ENCODE data around the gene MRPL46.

MRPL46 gene

DNA sequence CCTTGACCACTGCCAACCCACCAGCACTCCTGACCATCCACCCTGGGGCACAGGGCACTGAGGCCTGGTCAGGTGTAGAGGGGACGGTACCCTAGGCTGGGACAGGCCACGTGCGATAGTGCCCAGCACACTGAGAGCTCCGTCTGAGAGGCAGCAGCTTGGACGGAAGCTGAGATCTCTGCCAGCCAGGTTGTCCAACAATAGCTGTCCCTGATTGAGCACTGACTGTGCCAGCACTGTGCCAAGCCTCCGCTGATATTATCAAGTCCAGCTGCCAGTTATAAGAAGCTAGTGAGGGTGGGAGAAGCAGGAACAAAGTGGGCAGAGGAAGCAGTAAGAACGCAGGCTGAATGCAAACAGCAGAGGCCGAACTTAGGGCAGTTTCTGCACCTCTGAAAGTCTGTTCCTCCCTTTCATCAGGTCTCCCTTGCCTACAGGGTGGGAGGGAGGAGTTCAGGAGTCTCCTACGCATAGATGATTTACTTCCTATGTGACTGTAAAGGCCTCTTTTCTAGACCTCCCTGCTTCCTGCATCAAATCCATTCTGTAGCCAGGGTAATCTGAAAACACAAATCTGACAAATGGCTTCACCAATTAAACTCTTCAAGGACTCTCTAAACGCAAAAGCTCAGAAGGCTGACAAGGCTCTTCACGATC is 30.0 kb upstream of the MRPL46 start:
- DNase-seq (ENCODE audit: low read depth): no peak
- no peak for TF ChIP-seq CTCF (IDR thresholded peaks at IDR 0.05; ENCODE audit: low read depth, low read length)
- no peak for TF ChIP-seq MAX (IDR thresholded peaks at IDR 0.05; ENCODE audit: low read depth, low read length)
- TF ChIP-seq MYC (IDR thresholded peaks at IDR 0.05; ENCODE audit: low read depth, low read length): no peak
- TF ChIP-seq POLR2A (IDR thresholded peaks at IDR 0.05; ENCODE audit: extremely low read depth, insufficient read length): no peak
- H3K4me3 ChIP-seq (ENCODE audit: low read depth, low read length): no peak overlapping the region

DNA sequence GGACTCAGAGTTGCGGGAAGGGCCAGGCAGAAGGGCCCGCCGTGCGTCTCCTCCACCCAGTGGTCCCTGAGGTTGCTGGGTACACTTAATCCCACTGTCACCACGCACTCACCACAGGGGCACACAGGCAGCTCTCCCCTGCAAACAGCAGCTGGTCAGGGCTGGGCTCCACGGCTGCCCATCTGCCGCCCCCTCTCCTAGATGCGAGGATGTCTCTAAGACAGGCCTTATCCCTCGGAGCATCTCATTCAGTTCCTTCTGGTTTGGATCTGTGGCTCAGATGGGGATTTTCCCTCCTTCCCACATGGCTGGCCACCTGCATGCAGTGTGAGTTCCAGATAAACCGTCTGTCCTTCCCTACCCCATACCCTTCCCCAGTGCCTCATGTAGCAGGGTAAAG is 26.7 kb upstream of the MRPL46 start:
- no peak overlapping the region for H3K4me3 ChIP-seq (ENCODE audit: low read depth, low read length)
- DNase-seq (ENCODE audit: low read depth): no peak
- TF ChIP-seq MYC (IDR thresholded peaks at IDR 0.05; ENCODE audit: low read depth, low read length): no peak

GRCh38 chr15:88491158-88491557 is 24.0 kb upstream of the MRPL46 start:
- no peak overlapping the region for H3K4me3 ChIP-seq (ENCODE audit: low read depth, low read length)
- TF ChIP-seq POLR2A (IDR thresholded peaks at IDR 0.05; ENCODE audit: extremely low read depth, insufficient read length): no peak
- TF ChIP-seq CTCF (IDR thresholded peaks at IDR 0.05; ENCODE audit: low read depth, low read length): no peak
- TF ChIP-seq MYC (IDR thresholded peaks at IDR 0.05; ENCODE audit: low read depth, low read length): no peak
- DNase-seq (ENCODE audit: low read depth): no peak

DNA sequence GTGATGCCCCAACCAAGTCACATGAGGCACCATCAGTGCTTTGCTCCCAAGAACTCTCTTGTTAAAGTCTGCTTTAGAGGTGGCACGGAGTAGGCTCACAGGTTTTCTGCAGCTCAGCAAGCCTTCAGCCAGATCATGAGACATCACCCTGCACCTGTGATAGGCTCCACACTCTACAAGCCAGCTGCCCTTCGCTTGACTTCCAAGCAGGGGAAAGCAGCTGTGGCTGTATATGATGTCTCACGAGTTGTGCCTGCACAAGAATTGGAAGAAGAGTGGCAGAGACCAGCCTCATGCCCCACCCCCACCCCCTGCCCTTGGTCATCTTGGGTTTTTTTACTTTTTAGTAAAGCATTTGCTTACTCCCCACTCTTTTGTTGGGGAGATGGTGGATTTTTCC is 22.8 kb upstream of the MRPL46 start:
- H3K4me3 ChIP-seq (ENCODE audit: low read depth, low read length): no peak overlapping the region
- DNase-seq (ENCODE audit: low read depth): no peak
- TF ChIP-seq CTCF (IDR thresholded peaks at IDR 0.05; ENCODE audit: low read depth, low read length) (no peak), MYC (IDR thresholded peaks at IDR 0.05; ENCODE audit: low read depth, low read length) (no peak), POLR2A (IDR thresholded peaks at IDR 0.05; ENCODE audit: extremely low read depth, insufficient read length) (no peak), MAX (IDR thresholded peaks at IDR 0.05; ENCODE audit: low read depth, low read length) (no peak)

DNA sequence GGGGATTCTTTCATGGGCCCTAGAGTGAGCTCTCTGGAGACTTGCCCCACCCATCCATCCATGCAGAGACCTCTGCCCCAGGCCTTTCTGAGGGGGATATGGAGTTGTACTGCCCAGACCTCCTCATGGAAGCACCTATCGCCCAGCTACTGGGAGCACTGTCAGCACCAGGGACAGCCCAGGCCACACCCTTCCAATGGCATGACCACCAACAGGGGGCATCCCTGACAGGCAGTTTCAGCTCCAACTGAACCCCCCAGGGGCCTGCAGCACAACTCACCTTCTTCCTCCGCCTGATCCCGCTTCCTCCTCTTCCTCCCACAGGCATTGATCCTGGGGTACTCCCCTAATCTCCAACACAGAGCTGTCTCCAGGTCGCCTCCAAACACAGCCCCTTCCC is 22.1 kb upstream of the MRPL46 start:
- no peak overlapping the region for H3K4me3 ChIP-seq (ENCODE audit: low read depth, low read length)
- TF ChIP-seq MAX (IDR thresholded peaks at IDR 0.05; ENCODE audit: low read depth, low read length) (no peak), CTCF (IDR thresholded peaks at IDR 0.05; ENCODE audit: low read depth, low read length) (peak; percentile 15)
- no peak for DNase-seq (ENCODE audit: low read depth)

- TF ChIP-seq CTCF (IDR thresholded peaks at IDR 0.05; ENCODE audit: low read depth, low read length) (no peak), MAX (IDR thresholded peaks at IDR 0.05; ENCODE audit: low read depth, low read length) (no peak), MYC (IDR thresholded peaks at IDR 0.05; ENCODE audit: low read depth, low read length) (no peak)
- H3K4me3 ChIP-seq (ENCODE audit: low read depth, low read length): no peak overlapping the region
- no peak for DNase-seq (ENCODE audit: low read depth)
Measured at GRCh38 chr15:88487796-88488523, 20.8 kb upstream of the MRPL46 start.

All from NB4 (cell line).